ENCODE data around the gene CCDC158.
A peak's percentile ranks its signal among the peaks of the same experiment; 100 is the strongest.
"Not testable (repeated sequence)": the region's sequence is repeated elsewhere in the genome, so short reads cannot be mapped to it uniquely, and the experiment has no call there.

The CCDC158 gene

DNA sequence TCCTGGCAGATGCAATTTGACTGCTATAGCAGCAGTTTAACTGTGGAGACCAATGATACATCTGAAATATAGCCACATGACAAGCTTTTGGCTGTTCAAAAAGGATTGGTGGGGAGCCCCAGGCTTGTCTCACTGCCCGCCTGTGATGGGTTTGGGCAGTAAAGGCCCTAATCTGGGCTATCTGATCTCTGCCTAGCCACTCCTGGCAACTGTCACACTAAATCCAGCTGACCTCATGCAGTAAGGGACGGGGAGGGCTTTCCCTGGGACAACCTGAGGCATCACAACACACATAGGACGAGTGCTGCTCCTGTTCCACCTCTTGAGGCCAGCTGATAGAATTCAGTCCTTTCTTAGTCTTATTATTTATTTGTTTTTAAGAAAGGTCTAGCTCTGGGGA lies 56.2 kb downstream of the CCDC158 start:
- TF ChIP-seq, protein P1, sequence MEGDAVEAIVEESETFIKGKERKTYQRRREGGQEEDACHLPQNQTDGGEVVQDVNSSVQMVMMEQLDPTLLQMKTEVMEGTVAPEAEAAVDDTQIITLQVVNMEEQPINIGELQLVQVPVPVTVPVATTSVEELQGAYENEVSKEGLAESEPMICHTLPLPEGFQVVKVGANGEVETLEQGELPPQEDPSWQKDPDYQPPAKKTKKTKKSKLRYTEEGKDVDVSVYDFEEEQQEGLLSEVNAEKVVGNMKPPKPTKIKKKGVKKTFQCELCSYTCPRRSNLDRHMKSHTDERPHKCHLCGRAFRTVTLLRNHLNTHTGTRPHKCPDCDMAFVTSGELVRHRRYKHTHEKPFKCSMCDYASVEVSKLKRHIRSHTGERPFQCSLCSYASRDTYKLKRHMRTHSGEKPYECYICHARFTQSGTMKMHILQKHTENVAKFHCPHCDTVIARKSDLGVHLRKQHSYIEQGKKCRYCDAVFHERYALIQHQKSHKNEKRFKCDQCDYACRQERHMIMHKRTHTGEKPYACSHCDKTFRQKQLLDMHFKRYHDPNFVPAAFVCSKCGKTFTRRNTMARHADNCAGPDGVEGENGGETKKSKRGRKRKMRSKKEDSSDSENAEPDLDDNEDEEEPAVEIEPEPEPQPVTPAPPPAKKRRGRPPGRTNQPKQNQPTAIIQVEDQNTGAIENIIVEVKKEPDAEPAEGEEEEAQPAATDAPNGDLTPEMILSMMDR (IDR thresholded peaks at IDR 0.05; ENCODE audit: low read depth, low read length), result no peak
- no peak overlapping the region for H3K4me3 ChIP-seq (replicated peaks in 1 of 2; ENCODE audit: low read depth in 2 of 2, low read length in 2 of 2)
- DNase-seq (ENCODE audit: low read depth in 2 of 2), result no peak

GRCh38 chr4:76363556-76364290 lies 57.2 kb downstream of the CCDC158 start:
- TF ChIP-seq, protein P1 (IDR thresholded peaks at IDR 0.05; ENCODE audit: low read depth, low read length), result no peak
- peak in 1 of 2 donors; percentile 42 for DNase-seq (ENCODE audit: low read depth in 2 of 2)
- no peak overlapping the region for H3K4me3 ChIP-seq (replicated peaks in 1 of 2; ENCODE audit: low read depth in 2 of 2, low read length in 2 of 2)

- DNase-seq (ENCODE audit: low read depth in 2 of 2), result no peak
- TF ChIP-seq, protein P1 (IDR thresholded peaks at IDR 0.05; ENCODE audit: low read depth, low read length), result no peak
- H3K4me3 ChIP-seq (replicated peaks in 1 of 2; ENCODE audit: low read depth in 2 of 2, low read length in 2 of 2), result no peak overlapping the region
Measured at GRCh38 chr4:76361689-76362412, 59.1 kb downstream of the CCDC158 start.

DNA sequence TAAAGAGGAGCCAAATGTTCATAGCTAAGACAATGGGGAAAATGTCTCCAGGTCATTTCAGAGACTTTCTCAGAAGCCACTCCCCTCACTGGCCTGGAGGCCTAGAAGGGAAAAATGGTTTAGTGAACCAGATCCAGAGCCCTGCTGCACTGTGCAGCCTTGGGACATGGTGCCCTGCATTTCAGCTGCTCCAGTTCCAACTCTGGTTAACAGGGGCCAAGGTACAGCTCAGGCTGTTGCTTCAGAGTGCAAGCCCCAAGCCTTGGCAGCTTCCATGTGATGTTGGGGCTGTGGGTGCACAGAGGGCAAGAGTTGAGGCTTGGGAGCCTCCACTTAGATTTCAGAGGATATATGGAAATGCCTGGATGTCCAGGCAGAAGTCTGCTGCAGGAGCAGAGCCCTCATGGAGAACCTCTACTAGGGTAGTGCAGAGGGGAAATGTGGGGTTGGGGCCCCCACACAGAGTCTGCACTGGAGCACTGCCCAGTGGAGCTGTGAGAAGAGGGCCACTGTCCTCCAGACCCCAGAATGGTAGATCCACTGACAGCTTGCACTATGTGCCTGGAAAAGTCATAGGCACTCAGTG lies 61.0 kb downstream of the CCDC158 start:
- not testable (repeated sequence) for DNase-seq (ENCODE audit: low read depth in 2 of 2); H3K4me3 ChIP-seq (replicated peaks in 1 of 2; ENCODE audit: low read depth in 2 of 2, low read length in 2 of 2)

DNA sequence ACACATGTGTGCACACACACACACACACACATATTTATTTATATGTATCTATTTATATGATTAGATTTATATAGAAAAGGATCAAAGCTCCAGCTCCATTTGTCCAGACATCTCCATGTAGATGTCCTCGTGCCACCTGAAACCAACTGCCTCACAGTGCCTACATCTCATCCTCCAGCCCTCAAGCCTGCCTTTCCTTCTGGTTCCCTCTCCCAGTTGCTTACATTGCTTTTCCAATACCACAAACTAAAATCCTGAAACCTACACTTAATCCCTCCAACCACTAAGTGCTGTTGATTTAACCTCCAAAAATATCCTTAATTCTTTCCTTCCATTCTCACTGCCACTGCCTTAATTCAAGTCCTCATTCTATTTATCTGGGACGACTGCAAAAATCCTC lies 63.0 kb downstream of the CCDC158 start:
- TF ChIP-seq, protein P1 (IDR thresholded peaks at IDR 0.05; ENCODE audit: low read depth, low read length), result no peak
- DNase-seq (ENCODE audit: low read depth in 2 of 2), result no peak

GRCh38 chr4:76354517-76355473 lies 66.1 kb downstream of the CCDC158 start:
- no peak overlapping the region for H3K4me3 ChIP-seq (replicated peaks in 1 of 2; ENCODE audit: low read depth in 2 of 2, low read length in 2 of 2)
- peak in 1 of 2 donors; percentile 26 for DNase-seq (ENCODE audit: low read depth in 2 of 2)
- TF ChIP-seq, protein P1 (IDR thresholded peaks at IDR 0.05; ENCODE audit: low read depth, low read length), result no peak

More for the DNA sequence above, 63.0 kb downstream of the CCDC158 start:
- H3K4me3 ChIP-seq (replicated peaks in 1 of 2; ENCODE audit: low read depth in 2 of 2, low read length in 2 of 2), result no peak overlapping the region

Measured in cardiac fibroblast (primary cell).